ENCODE measurements around the gene PPFIBP1.
"Not testable (repeated sequence)": the region's sequence is repeated elsewhere in the genome, so short reads cannot be mapped to it uniquely, and the experiment has no call there.

Gene PPFIBP1

GRCh38 chr12:27627123-27627852, 103.3 kb downstream of the PPFIBP1 start:
- TF ChIP-seq CTCF (IDR thresholded peaks at IDR 0.05; ENCODE audit: borderline replicate concordance, insufficient read depth, low read depth, low read length), result no peak
- H3K4me3 ChIP-seq (ENCODE audit: low read depth, low read length), result no peak overlapping the region

DNA sequence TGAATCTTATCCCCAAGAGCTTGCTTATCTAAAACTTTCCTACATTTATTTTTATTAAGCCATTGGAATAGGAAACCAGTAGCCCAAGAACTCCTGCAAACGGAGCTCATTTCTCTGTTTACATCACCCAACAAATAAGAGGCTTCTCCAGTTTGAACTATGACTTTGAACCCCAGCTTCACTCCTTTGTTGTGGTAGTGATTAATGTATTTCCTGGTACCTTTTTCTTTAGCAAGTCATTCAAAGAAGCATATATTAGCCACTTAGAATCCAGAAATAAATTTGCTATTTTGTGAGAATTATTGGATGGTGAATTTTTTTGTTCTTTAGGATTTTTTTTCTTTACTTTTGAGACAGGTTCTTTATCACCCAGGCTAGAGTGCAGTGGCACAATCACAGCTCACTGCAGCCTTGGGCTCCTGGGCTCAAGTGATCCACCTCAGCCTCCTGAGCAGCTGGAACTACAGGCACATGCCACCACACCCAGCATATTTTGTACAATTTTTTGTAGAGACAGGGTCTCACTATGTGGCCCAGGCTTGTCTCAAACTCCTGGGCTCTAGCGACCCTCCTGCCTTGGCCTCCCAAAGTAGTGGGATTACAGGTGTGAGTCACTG, 104.0 kb downstream of the PPFIBP1 start:
- H3K4me3 ChIP-seq (ENCODE audit: low read depth, low read length), result not testable (repeated sequence)

- not testable (repeated sequence) for H3K4me3 ChIP-seq (ENCODE audit: low read depth, low read length)
Observed at GRCh38 chr12:27630219-27630618, 106.2 kb downstream of the PPFIBP1 start.

- TF ChIP-seq CTCF (IDR thresholded peaks at IDR 0.05; ENCODE audit: borderline replicate concordance, insufficient read depth, low read depth, low read length), result no peak
- H3K4me3 ChIP-seq (ENCODE audit: low read depth, low read length), result no peak overlapping the region
Observed at GRCh38 chr12:27631365-27631764, 107.4 kb downstream of the PPFIBP1 start.

DNA sequence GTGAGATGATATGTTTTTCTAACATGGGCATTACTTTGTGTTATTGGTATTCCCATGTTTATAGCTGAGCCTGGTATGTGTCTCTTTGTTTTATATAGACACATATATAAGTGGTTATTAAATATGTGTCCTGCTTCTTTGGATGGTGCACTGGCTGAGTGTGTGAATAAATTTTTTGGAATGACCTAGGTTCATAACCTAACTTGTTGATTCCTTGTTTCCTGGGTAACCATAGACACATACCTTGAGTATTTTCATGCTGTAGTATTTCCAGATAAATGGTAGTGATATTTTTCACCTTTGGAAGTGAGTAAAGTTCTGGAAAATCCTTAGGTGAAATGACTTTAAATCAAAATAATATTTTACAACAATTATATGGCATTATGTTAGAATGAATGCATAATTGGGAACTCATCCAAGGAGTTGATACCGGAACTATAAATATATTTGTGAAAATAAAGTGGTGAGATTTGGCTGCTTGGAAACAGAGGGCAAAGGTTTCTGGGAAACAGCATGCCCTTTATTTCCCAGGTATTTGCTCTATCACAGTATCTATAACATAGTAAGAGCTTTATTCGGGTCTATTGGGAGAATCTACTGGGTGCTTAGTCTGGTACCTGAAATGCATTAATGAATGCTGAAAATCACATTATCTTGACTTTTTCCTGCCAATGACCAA, 107.9 kb downstream of the PPFIBP1 start:
- no peak overlapping the region for H3K4me3 ChIP-seq (ENCODE audit: low read depth, low read length)
- TF ChIP-seq CTCF (IDR thresholded peaks at IDR 0.05; ENCODE audit: borderline replicate concordance, insufficient read depth, low read depth, low read length), result no peak

DNA sequence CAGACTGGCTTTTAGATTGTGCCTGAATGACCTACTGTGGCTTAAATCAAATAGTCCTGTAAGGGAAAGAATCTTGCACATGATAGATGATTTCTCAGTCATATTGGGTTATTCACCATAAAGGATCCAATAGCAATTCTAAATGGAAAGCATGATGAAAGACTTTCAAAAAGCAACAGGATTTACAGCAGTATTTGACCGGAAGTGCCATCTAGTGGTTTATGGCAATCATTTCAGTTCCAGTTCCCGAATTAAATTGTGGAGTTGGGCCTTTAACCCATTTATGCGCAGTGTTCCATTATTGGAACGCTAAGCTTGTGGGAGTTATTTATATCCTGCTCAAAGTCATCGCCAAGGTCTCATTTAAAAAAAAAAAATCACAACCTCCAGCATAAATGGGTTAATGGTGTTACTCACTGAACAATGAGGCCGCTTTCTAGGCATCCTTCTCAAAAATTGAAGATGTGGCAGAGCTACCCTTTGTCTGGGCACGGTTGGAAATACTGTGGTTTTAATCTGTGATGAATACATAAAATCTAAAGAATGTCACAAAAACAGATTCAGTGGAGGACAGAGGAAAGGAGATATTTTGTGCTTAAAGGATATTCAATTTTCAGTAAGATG, 111.5 kb downstream of the PPFIBP1 start:
- peak; percentile 24; the same call in 1 of the 2 replicates for TF ChIP-seq CTCF (IDR thresholded peaks at IDR 0.05; ENCODE audit: borderline replicate concordance, insufficient read depth, low read depth, low read length)

GRCh38 chr12:27636569-27636968, 112.6 kb downstream of the PPFIBP1 start:
- not testable (repeated sequence) for H3K4me3 ChIP-seq (ENCODE audit: low read depth, low read length)

More for the DNA sequence above, 111.5 kb downstream of the PPFIBP1 start:
- H3K4me3 ChIP-seq (ENCODE audit: low read depth, low read length), result no peak overlapping the region

DNA sequence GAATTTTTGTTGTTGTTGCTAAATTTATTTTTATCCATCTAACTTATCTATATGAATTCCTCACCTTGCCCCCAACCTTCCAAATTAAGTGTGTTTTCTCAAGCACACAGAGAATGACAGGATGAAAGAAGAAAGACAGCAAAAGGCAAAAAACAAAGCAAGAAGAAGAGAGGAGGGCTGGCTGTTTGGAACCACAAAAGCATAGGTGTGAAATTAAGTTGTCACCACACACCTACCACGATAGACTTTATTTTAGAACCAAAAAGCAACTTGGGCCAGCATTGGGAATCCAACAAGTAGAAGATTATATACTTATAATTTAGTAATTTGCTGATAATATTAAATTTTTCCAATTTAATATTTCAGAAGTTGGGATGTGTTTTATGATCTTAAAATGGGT, 113.5 kb downstream of the PPFIBP1 start:
- TF ChIP-seq CTCF (IDR thresholded peaks at IDR 0.05; ENCODE audit: borderline replicate concordance, insufficient read depth, low read depth, low read length), result no peak
- no peak overlapping the region for H3K4me3 ChIP-seq (ENCODE audit: low read depth, low read length)

Measured in GM12875 (cell line).